Stimulated activated CD4-positive, alpha-beta T cell treated with anti-CD3 and anti-CD28 coated beads, Interleukin-1b, Interleukin-23, amount 100 ng/mL, for 24 hours (primary cell): ENCODE results near the gene MT1X.

ENCODE experiments used
- DNase-seq, 4 experiments: peaks; one replicate each; pipeline ENCODE4 v3.0.0-alpha.2; 2020; ENCODE audit warnings: low read depth in 4 of 4, low spot score in 1 of 4

Gene MT1X

DNA sequence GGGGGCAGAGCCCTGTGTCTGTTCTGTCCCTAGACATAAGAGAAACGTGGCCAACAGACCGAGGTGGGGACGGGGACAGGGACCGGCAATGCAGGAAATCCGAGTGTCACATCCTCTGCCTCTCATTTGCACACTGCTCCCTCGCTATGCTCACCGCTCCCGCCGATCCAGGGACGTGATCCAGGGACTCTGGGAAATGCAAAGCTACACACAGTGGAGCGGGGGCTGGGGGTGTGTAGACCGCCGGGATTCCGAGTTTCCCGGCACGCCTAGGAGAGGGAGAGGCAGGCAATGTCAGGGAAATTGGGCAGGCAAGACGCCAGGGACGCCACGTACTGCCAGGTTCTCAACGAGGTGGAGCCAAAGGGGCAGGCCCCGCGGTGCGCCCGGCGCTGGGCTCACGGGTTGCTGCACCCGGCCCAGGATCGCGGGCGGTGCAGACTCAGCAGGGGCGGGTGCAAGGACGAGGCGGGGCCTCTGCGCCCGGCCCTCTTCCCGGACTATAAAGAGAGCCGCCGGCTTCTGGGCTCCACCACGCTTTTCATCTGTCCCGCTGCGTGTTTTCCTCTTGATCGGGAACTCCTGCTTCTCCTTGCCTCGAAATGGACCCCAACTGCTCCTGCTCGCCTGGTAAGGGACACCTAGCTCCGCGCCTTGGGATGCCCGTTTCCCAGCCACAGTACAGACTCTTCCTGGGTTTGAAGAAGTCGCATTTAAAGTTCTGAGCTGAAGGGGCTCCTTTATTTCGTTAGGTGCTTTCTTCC is at the start of gene MT1X:
MT1X (plus strand) TSS at position 532 of the 764 bp plus-strand sequence; CDS start at position 603, 71 bp downstream.
- peak; percentile 77 to 89 (median 84) for DNase-seq

DNA sequence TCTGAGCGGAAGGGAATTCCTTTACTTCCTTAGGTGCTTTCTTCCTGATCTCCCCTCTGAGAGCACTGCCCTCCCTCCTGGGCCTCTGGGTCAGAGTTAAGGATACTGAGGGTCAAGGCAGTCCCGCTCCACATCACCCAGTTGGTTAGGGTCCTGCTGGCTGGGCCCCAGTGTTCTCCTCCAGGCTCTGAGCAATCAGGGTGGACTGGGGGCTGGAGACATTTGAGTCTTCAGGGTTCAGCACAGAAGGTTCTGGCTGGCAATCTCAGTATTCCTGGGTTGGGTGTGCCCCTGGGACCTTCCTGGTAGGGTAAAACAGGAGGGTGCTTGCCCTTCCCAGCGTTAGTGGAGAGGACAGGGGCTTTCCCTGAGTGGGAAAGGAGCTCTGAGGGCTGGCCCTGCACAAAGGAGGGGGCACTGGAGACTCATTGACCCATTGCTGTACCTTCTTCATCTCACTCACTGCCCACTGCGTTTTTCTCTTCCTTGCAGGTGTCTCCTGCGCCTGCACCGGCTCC is 49.4 kb upstream of the MT1X start:
- no peak for DNase-seq

GRCh38 chr16:56633535-56633934 is 48.7 kb upstream of the MT1X start:
- no peak for DNase-seq

GRCh38 chr16:56634715-56635440 is 47.4 kb upstream of the MT1X start:
- no peak for DNase-seq

- DNase-seq = no peak
Observed at GRCh38 chr16:56635441-56635967, 46.8 kb upstream of the MT1X start.

DNA sequence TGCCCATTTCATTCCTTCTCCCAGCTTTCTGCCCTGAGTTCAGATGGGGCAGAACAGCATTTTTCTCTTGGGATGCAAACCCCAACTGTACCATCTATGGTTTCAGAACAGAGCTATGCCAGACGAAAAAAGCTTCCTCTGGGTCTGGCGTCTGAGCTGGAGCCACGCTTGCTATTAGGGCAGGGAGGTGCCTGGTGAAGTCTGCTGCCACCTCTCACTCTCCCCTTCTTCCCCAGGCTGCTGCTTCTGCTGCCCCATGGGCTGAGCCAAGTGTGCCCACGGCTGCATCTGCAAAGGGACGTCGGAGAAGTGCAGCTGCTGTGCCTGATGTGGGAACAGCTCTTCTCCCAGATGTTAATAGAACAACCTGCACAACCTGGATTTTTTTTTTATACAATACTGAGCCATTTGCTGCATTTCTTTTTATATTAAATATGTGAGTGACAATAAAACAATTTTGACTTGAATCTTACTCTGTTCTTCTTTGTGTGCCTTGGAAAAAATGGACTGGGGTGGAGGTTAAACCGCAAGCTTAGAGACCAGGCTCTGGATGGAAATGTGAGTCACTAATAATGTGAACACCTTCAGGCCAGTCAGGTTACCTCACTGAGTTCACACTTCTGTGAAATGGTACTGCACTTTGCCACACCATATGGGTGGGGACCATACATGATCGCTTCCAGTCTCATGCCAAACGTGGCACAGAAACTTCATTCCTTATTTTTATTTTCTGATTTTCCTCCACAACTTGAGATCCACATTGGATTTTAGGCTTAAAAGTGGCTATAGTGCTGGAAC is 45.5 kb upstream of the MT1X start:
- DNase-seq = no peak

DNA sequence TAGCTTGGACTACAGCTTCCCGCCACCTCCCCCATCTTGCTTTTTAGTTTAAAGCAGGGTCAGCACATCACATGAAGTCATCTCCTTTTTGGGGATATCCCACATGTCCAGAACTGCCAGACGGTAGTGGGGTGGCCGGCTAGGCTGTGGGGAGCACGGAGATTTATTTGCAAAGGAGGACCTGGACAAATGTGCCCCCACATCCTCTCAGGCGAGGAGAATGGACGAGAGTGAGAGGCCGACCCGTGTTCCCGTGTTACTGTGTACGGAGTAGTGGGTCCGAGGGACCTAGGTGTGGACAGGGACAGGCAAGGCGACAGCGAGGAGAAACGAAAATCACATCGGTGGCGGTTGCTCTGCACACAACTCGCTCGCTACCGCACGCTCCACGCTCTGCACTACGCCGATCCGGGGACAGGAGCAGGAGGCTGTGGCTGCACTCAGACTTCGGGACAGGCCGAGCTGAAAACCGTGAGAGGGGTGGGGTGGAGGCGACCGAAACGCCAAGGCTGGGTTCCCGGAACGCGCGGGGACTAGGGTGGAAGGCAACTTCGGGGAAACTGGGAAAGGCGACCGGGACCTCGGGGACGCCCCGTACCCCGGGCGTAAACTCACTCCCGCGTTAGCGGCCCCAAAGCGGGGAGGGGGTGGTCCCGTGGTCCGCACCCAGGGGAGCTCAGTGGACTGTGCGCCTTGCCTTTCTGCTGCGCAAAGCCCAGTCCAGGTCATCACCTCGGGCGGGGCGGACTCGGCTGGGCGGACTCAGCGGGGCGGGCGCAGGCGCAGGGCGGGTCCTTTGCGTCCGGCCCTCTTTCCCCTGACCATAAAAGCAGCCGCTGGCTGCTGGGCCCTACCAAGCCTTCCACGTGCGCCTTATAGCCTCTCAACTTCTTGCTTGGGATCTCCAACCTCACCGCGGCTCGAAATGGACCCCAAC is 44.2 kb upstream of the MT1X start, which contains the start of gene MT1A:
MT1A (plus strand) TSS at position 853 of the 937 bp plus-strand sequence; CDS start at position 926, 73 bp downstream.
- no peak for DNase-seq

GRCh38 chr16:56639045-56639444 is 43.2 kb upstream of the MT1X start:
- no peak for DNase-seq

DNA sequence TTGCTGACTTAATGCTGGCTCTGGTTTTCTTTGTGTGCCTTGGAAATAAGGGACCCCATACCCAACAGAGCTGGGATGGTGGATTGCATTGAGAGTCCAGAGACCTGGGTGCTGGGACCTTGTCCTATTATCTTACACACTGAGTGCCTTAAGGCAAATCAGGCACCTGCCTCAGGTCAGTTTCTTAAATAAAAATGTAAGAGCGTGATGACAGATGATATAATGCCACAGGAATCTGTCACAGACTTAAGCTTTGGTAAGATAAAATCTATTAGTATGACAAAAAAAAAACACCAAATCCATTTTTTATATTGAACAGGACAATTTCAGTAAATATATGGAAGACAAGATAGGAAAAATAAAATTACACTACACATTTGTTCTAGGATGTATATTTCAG is 42.2 kb upstream of the MT1X start:
- DNase-seq = no peak

DNA sequence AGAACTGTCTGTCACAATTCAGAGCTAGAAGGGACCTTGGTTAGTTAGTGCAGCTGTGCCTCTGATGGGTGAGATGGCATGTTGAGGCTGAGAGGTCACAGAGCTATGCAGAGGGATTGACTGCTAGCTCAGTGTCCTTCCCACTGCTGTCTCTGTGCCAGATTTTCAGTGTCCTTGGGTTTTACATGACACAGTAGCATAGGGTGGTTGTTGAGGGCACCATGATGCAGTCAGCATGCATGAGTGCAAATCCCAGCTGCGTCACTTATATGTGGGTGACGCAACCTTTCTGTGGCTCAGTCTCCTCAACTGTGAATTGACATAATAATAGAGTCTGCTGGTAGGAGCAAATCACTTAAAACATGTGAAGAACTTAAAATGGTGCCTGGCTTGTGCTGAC is 41.1 kb upstream of the MT1X start:
- DNase-seq = no peak

DNA sequence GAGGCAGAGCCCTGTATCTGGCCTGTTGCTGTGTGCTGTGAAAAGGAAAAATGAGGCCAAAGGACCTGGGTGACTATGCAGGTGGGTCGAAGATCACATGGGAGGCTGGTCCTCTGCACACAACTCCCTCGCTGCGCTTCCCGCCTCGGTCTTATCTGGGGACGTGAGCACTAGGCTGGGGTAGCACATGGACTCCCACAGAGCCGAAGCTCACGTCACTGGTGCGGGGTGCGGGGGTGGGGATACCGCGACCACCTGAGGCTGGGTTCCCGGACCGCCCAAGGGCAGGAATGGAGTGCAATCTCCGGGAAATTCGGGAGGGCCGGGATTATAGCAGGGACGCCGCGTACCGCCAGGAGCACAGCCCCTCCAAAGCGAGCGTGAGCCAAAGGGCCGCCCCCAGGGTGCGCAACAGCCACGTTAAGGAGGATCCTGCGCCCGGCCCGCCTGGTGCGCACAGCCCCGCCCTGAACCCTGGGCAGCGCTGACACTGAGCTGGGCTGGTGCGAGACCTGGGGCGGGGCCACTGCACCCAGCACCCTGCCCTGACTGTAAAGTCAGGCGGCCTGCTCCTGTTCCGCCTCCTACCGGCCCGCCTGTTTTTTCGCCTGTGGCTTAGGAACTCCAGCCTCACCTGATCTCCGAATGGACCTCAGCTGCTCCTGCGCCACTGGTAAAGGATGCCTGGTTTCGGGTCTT is 39.0 kb upstream of the MT1X start:
- DNase-seq = peak in 3 of 4 experiments; percentile 47 to 72 (median 59)

- no peak for DNase-seq
Observed at GRCh38 chr16:56643833-56644232, 38.4 kb upstream of the MT1X start.

GRCh38 chr16:56645311-56645710 is 37.0 kb upstream of the MT1X start:
- DNase-seq = no peak

DNA sequence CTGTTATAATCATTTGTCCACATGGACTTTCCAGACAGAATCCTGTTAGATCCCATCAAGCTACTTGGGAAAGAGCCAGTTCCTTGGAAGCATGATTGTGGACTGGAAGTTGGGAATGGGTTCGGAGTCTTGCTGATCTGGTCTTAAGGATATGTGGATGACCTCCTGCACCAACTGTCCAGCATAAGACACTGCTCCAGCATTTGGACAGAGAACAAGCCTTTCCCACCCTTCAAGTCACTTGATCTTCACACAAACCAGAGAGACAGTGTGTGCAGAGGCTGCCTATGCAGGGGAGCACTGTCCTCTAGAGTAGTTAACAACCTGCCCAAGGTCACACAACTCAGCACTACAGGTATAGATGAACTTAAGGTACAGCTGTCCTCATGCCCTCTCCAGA is 36.4 kb upstream of the MT1X start:
- DNase-seq = no peak

DNA sequence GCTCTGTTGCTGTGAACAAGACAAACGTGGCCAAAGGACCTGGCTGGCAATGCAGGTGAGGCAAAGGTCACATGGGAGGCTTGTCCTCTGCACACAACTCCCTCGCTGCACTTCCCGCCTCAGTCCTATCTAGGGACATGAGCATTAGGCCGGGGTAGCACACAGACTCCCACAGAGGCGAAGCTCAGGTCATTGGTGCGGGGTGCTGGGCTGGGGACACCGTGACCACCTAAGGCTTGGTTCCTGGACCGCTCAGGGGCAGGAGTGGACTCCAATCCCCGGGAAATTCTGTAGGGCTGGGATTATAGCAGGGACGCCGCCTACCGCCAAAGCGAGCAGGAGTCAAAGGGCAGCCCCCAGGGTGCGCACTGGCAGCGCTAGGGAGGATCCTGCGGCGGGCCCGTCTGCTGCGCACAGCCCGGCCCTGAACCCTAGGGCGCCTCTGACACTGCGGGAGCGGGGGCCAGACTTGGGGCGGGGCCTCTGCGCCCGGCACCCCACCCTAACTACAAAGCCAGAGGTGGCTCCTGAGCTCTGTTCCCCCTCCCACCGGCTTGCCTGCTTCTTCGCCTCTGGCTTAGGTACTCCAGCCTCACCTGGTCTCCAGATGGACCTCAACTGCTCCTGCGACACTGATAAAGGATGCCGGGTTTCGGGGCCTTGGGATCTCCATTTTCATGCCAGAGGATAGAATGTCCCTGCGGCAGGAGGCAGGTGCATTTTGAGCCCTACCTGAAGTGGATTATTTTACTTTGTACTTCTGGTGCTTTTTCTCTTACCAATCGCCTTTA is 34.4 kb upstream of the MT1X start:
- no peak for DNase-seq

DNA sequence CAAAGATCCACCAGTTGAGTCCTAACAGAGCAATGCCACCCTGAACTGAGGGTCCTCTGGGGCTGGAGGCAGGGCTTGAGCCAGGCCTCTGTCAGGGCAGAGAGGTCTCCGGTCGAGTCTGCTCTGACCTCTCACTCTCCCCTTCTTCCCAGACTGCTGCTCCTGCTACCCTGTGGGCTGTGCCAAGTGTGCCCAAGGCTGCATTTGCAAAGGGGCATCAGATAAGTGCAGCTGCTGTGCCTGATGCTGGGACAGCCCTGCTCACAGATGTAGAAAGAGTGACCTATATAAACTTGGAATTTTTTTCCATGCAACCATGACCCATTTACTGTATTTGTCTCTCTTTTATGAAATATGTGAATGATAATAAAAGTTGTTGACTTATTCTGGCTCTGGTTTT is 33.0 kb upstream of the MT1X start:
- DNase-seq = no peak

DNA sequence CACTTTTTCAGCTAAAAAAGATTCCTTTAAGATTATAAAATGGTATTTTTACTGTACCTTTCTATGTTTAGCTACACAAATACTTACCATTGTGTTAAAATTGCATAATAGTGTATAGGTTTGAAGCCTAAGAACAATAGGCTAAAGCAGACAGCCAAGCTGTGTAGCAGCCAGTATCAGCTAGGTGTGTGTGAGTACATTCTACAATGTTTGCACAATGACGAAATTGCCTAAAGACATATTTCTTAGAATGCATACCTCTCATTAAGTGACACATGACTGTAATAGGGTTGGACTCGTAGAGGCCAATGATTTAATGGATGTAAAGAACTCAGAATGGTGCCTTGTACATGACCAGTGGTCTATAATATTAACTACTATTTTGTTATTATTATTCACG is 32.5 kb upstream of the MT1X start:
- no peak for DNase-seq

DNA sequence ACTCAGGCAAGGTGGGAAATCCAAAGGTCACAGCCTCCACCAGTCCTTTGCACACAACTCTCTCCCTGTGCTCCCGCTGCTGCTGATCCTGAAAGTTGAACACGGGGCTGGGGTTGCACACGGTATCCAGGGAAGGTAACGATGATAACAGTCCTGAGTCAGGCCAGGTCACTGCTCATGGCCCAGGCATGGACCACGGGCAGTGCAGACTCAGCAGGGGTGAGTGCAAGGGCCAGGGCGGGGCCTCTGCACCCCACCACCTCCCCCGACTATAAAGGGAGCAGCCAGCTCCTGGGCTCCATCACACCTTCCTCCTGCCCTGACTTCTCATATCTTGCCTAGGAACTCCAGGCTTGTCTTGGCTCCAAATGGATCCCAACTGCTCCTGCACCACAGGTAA is 30.7 kb upstream of the MT1X start, which contains the start of gene MT1B:
MT1B (plus strand) TSS at position 301 of the 400 bp plus-strand sequence; CDS start at position 369, 68 bp downstream.
- no peak for DNase-seq

DNA sequence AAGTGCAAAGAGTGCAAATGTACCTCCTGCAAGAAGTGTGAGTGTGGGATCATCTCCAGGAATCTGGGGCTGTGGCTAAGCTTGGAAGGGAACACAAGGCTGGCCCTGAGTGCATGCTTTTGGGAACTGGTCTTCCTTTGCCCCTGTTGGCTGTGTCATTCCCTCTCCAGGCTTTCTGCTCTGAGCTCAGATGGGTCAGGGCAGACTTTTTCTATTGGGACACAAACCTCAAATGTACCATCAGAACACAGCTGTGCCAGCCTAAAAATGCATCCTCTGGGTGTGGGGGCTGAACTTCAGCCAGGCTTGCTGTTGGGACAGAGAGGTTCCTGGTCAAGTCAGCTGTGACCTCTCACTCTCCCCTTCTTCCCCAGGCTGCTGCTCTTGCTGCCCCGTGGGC is 29.7 kb upstream of the MT1X start:
- no peak for DNase-seq
